SJCRH30 (cell line): Measurements from ENCODE around the gene ABCC5. TPM values are rescaled to one million over a fixed set of nuclear protein-coding genes. Genes with fewer than 3 reads are reported as not detected.

Experiments
- DNase-seq, 2 experiments: peaks; one replicate each; pipeline ENCODE4 v3.0.0-alpha.2; 2015 to 2020
- H3K27ac ChIP-seq: fragments of 250-450 bp; sonication (Bioruptor Pico); 2 replicates; pipeline ENCODE4 v1.5.1; 2020; ENCODE audit warnings: mild to moderate bottlenecking, moderate library complexity
- H3K27me3 ChIP-seq: fragments of 250-450 bp; sonication (Bioruptor Pico); 2 replicates; pipeline ENCODE4 v1.5.1; 2020; ENCODE audit warnings: mild to moderate bottlenecking, moderate library complexity
- H3K36me3 ChIP-seq: fragments of 250-450 bp; sonication (Bioruptor Pico); 2 replicates; pipeline ENCODE4 v1.5.1; 2020; ENCODE audit warnings: mild to moderate bottlenecking, moderate library complexity
- H3K4me1 ChIP-seq: fragments of 250-450 bp; sonication (Bioruptor Pico); 2 replicates; pipeline ENCODE4 v1.5.1; 2020; ENCODE audit warnings: mild to moderate bottlenecking, moderate library complexity
- H3K4me3 ChIP-seq: fragments of 250-450 bp; sonication (Bioruptor Pico); 2 replicates; pipeline ENCODE4 v1.5.1; 2020; ENCODE audit warnings: mild to moderate bottlenecking, moderate library complexity
- H3K9me3 ChIP-seq: fragments of 250-450 bp; sonication (Bioruptor Pico); replicated peaks from 2 replicates; pipeline ENCODE4 v1.5.1; 2020; ENCODE audit warnings: mild to moderate bottlenecking, moderate library complexity
- total RNA-seq: library from RNA; depleted of rRNA; stranded (reverse); fragments of >200 nt; shearing (Covaris generic); gene quantifications from 2 replicates; pipeline ENCODE4 v1.2.3, GENCODE V29; 2014

The ABCC5 gene
- total RNA-seq, 1 experiment from 2014 or later: 15.0 TPM

DNA sequence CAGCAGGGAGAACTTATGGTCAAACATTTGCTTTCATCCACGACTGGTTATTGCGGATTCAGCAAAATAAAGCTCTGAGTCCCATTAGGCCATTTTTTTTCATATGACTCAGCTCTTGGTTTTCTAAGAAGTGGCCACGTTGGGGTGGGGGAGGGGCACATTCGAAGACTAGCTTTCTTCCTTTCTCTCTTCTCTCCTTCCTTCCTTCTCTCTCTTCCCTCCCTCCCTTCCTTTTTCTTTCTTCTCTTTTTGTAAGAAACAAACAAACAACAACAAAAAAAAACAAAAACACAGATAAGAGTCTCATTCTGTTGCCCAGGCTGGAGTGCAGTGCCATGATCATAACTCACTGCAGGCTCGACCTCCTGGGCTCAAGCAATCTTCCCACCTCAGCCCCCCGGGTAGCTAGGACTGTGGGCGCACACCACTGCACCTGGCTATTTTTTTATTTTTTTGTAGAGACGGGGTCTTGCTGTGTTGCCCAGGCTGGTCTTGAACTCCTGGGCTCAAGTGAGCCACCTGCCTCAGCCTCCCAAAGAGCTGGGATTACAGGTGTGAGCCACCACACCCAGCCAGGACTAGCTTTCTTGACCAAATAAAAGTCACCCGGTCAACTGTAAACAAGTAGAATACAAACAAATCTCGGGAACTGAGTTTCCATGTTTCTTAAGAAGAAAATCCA lies 41.6 kb downstream of the ABCC5 start:
- H3K27ac ChIP-seq: peak overlapping the region; percentile 87
- H3K4me1 ChIP-seq: peaks cover 38% of the 10 kb centered on the region
- H3K9me3 ChIP-seq: no peaks in the 10 kb centered on the region
- DNase-seq: no peak
- H3K4me3 ChIP-seq: no peak overlapping the region
- no peaks in the 10 kb centered on the region for H3K27me3 ChIP-seq
- H3K36me3 ChIP-seq: no peaks in the 10 kb centered on the region; the same call in none of the 2 replicates

DNA sequence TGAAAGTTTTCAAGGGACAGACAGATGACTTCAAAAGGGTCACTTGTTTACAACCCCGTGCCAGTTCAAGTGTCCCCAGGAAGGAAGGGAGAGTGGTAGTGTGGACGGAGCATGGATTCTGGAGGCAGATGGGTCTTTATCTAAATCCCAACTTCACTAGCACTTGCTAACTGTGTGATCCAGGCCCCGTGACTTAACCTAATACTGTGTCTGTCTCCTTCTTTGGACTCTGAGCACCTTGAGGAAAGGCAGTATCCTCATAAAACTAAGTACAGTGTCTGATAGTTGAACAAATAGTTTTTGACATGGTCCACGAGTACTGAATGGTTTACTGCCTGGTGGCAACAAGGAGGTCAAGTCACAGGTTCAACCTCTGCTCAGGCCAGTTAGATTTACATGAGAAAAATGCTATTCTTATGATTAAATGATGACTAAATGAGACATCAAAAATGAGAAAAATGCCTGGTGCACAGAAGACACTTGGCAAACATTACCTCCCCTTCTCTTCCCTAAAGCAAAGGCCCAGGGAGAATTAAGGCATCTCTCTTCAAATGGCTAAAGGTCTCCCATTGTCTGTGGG lies 48.9 kb downstream of the ABCC5 start:
- Histone ChIP-seq H3K27ac (no peak overlapping the region), H3K9me3 (no peaks in the 10 kb centered on the region), H3K4me1 (no peaks in the 10 kb centered on the region), H3K27me3 (no peaks in the 10 kb centered on the region), H3K4me3 (no peak overlapping the region), H3K36me3 (peaks cover 3% of the 10 kb centered on the region; the same call in 1 of the 2 replicates)
- no peak for DNase-seq

DNA sequence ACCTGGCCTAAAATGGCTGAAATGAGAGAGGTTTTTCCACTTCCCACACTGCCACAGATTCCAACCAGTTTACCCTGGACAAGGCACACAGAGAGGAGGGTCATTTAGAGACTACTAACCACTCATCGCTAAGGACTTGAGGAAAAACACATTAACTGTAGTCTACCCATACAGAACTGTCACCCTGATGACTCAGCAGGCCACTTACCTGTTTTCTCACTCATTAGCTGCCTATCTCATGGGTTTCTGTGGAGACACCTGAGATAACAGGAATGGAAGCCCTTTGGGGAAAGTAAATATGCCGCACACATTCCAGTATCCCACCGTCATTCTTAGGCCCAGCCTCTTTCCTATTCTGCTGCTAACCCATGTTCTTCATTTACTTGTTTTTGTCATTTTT lies 50.0 kb downstream of the ABCC5 start:
- no peak for DNase-seq
- Histone ChIP-seq H3K27me3 (no peaks in the 10 kb centered on the region), H3K9me3 (no peaks in the 10 kb centered on the region), H3K4me3 (no peak overlapping the region), H3K4me1 (no peaks in the 10 kb centered on the region), H3K36me3 (peaks cover 3% of the 10 kb centered on the region; the same call in 1 of the 2 replicates), H3K27ac (no peak overlapping the region)

DNA sequence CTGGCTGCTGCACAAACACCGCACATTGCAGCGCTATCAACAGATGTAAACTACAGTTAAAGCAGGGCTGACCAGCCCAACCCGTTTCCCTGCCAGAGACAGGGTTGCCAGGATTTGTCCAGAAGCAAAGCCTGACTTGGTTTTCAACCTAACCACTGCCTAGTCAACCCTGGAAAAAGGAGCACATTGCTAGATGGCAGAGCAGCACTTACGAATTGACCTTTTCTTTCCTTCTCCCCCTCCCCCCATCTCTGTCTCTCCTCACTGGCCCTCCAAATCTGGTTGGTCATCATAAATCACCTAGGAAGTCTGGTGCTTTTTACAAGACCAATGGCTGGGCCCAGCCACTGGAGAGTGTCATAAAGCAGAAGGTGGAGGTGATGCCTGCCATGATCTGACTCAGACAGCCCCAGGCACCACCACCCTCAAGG lies 51.3 kb downstream of the ABCC5 start:
- Histone ChIP-seq H3K4me3 (no peak overlapping the region), H3K4me1 (no peaks in the 10 kb centered on the region), H3K9me3 (no peaks in the 10 kb centered on the region), H3K27me3 (no peaks in the 10 kb centered on the region), H3K36me3 (peaks cover 3% of the 10 kb centered on the region; the same call in 1 of the 2 replicates), H3K27ac (no peak overlapping the region)
- no peak for DNase-seq

DNA sequence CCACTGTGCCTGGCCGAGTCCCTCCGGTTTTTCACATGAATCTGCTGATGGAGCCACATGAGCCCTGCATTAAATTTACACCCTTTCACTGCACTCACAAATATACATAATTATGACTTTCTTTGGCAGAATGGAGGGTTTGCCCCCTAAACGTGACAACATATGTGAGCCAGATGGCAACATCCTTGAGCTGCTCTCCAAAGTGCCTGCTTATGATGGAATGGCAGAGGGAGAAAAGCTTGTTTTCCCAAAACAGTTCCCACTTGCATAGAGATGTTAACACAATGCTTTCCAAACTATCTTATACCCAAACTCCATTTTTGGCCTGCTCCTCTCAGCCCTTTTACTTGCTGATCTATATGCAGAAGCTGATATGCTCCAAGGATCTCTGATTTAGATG lies 54.9 kb downstream of the ABCC5 start:
- no peak for DNase-seq
- Histone ChIP-seq H3K36me3 (peaks cover 3% of the 10 kb centered on the region; the same call in 1 of the 2 replicates), H3K4me1 (no peaks in the 10 kb centered on the region), H3K4me3 (no peak overlapping the region), H3K27me3 (no peaks in the 10 kb centered on the region), H3K9me3 (no peaks in the 10 kb centered on the region), H3K27ac (no peak overlapping the region)

DNA sequence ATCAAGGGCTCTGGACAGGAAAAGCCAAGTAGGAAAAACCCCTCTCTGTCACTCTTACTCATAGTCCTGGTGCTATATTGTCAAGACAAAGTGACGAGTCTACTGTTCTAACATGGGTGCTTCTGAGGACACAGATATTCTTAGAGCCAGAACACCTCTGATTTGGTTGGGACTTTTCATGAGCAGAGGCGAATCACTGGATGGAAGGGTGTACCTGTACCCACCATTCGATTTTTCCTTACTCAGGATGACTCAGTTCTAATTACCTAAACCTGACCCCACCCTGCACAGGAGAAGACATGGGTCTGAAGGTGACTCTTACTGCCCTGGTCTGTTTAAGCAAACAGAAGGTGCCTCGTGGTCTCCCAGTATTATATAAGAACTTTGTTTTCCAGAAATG lies 58.5 kb downstream of the ABCC5 start:
- no peak overlapping the region for H3K4me3 ChIP-seq
- H3K27me3 ChIP-seq: no peaks in the 10 kb centered on the region
- no peaks in the 10 kb centered on the region for H3K4me1 ChIP-seq
- no peaks in the 10 kb centered on the region; the same call in 1 of the 2 replicates for H3K36me3 ChIP-seq
- H3K27ac ChIP-seq: no peak overlapping the region
- DNase-seq: no peak
- no peaks in the 10 kb centered on the region for H3K9me3 ChIP-seq

DNA sequence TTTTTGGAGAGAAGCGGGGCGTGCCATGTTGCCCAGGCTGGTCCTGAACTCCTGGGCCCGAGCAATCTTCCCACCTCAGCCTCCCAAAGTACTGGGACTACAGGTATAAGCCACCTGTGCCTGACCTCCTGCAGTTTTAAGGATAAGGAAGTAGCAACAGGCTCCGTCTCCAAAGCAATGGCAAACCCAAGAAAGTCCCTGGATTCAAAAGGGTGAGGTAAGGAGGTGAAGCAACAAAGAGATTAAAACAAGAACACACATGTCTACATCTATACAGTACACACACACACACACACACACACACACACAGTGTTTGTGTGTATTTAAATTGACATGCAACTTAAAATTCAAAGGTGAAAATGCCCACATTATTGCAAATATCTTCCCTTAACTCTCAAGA lies 58.9 kb downstream of the ABCC5 start:
- no peak overlapping the region for H3K4me3 ChIP-seq
- H3K9me3 ChIP-seq: no peaks in the 10 kb centered on the region
- DNase-seq: no peak
- H3K27me3 ChIP-seq: no peaks in the 10 kb centered on the region
- H3K4me1 ChIP-seq: no peaks in the 10 kb centered on the region
- H3K36me3 ChIP-seq: no peaks in the 10 kb centered on the region; the same call in 1 of the 2 replicates
- H3K27ac ChIP-seq: no peak overlapping the region

DNA sequence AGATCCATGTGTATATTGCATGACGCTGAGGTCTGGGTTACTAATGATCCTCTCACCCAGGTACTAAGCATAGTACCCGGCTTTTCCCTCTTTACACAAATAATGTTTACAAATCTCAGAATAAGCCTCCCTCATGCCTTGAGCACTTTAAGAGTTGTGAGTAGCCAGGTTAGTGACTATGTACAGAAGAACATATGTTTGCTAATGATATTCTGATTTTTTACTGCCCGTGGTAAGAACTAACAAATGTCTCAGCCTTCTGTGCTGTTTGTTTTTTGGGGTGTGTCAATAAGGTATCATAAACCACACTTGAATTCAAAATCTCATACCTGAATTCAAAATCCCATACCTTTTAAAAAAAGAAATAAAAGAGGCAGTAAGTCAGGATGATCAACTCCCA lies 59.5 kb downstream of the ABCC5 start:
- no peaks in the 10 kb centered on the region for H3K4me1 ChIP-seq
- H3K27me3 ChIP-seq: no peaks in the 10 kb centered on the region

DNA sequence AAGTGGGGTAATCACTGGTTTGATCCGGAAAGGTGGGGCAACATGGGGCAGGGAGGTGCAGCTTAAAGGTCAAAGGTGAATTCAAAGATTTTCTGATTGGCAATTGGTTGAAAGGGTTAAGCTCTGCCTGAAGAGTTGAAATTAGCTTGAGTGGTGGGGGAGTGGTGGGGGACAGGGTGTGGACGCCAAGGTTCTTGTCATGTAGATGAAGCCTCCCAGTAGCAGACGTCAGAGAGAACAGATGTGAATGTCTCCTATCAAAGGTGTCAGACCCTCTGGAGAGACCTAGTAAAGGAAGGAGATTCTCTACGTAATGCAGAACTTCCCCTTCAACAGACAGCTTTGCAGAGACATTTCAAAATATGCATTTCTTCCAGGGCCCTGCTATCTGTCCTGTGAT lies 62.8 kb downstream of the ABCC5 start:
- Histone ChIP-seq H3K27me3 (no peaks in the 10 kb centered on the region), H3K27ac (no peak overlapping the region), H3K4me3 (no peak overlapping the region), H3K9me3 (no peaks in the 10 kb centered on the region), H3K4me1 (no peaks in the 10 kb centered on the region), H3K36me3 (no peaks in the 10 kb centered on the region; the same call in 1 of the 2 replicates)
- DNase-seq: no peak

More for the DNA sequence above, 59.5 kb downstream of the ABCC5 start:
- no peaks in the 10 kb centered on the region; the same call in 1 of the 2 replicates for H3K36me3 ChIP-seq
- H3K9me3 ChIP-seq: no peaks in the 10 kb centered on the region
- DNase-seq: no peak
- no peak overlapping the region for H3K27ac ChIP-seq
- H3K4me3 ChIP-seq: no peak overlapping the region

DNA sequence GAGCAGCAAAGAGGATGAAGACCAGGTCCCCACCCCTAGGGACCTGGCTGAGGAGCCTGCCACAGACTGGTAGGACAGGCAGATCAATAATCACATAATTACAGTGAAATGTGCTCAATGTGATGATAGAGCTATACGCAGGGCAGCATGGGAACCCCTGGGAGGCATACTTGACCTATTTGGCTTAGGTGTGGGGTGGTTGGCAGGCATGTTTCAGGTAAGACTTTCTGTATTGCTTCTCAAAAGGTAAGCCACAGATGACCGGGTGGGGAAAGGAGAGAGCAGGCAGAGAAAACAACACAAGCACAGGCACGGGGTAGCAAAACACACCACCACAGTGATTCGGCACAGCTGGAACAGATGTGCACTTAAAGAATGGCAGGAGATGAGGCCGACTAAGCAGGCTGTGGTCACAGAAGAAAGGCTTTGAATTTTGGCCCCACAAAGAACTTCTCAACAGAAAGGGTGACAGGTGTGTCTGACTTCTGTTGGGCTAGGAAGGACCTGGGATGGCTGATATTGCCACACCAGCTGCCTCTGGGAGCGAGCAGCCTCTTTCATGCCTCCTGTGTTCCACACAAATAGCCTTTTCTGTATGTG lies 64.1 kb downstream of the ABCC5 start:
- peaks cover 7% of the 10 kb centered on the region; the same call in 1 of the 2 replicates for H3K36me3 ChIP-seq

DNA sequence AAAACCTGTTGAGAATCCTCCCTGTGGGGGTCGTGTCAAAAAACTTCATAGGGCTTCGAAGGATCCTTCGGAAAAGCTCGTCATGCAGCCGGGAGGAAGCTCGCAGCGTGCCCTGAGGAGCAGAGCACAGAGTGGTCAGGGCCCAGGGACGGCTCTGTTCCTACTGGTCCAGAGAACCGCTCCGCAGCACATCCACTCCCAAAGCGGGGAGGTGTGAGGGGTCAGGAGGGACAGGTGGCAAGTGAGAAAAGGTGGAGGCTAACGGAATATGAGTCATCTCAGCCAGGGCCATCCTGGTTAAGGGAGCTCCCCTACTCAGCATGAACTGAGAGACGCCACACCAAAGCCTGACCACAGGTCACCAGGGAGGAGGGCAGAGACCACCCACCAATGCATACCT lies 66.2 kb downstream of the ABCC5 start:
- no peak for DNase-seq
- no peaks in the 10 kb centered on the region for H3K9me3 ChIP-seq
- H3K36me3 ChIP-seq: peaks cover 7% of the 10 kb centered on the region; the same call in 1 of the 2 replicates

More for the DNA sequence above, 64.1 kb downstream of the ABCC5 start:
- Histone ChIP-seq H3K27ac (no peak overlapping the region), H3K9me3 (no peaks in the 10 kb centered on the region), H3K27me3 (no peaks in the 10 kb centered on the region), H3K4me3 (no peak overlapping the region), H3K4me1 (no peaks in the 10 kb centered on the region)
- peak in 1 of 2 experiments; percentile 7 for DNase-seq

DNA sequence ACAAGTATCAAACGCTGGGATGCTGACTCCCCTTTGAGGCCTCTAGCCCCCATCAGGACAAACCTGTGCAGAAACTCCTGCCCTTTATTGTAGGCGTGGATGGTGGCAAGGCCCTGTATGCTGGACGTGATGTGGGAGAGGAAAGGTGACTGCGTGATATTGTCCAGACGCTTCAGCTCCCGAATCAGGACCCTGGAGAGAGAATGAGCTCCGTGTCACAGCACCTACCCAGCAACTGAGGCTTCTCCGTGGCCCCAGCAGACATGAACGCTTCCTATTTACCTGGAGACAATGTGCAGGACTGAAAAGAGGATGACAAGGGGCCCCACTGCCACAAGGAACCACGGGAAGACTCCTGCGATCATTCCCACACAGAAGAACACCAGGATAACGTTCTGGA lies 68.0 kb downstream of the ABCC5 start:
- H3K9me3 ChIP-seq: no peaks in the 10 kb centered on the region
- no peak overlapping the region for H3K27ac ChIP-seq
- DNase-seq: no peak
- no peaks in the 10 kb centered on the region for H3K4me1 ChIP-seq
- peaks cover 7% of the 10 kb centered on the region; the same call in 1 of the 2 replicates for H3K36me3 ChIP-seq
- H3K4me3 ChIP-seq: no peak overlapping the region
- no peaks in the 10 kb centered on the region for H3K27me3 ChIP-seq

More for the DNA sequence above, 66.2 kb downstream of the ABCC5 start:
- Histone ChIP-seq H3K4me3 (no peak overlapping the region), H3K27me3 (no peaks in the 10 kb centered on the region), H3K27ac (no peak overlapping the region), H3K4me1 (no peaks in the 10 kb centered on the region)

DNA sequence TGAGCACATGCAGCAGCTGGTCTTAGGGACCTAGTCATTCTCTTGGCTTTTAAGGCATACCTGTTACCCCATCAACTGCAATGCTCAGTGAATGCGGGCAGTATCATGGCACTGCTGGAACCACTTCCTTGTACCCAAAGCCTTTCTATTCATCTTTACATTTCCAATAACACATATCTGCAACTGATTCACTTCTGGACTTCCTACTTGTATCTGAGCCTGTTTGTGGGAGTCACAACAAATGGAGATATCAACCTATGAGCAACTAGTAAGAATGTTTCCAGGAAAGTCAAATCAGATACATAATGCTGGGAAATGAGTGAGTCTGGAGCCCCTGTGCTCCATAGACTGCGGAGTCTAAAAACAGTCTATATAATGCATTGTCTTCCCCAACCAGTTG lies 71.6 kb downstream of the ABCC5 start:
- Histone ChIP-seq H3K36me3 (peaks cover 7% of the 10 kb centered on the region; the same call in 1 of the 2 replicates), H3K27me3 (no peaks in the 10 kb centered on the region), H3K4me3 (no peak overlapping the region), H3K4me1 (no peaks in the 10 kb centered on the region), H3K27ac (no peak overlapping the region), H3K9me3 (no peaks in the 10 kb centered on the region)
- no peak for DNase-seq

DNA sequence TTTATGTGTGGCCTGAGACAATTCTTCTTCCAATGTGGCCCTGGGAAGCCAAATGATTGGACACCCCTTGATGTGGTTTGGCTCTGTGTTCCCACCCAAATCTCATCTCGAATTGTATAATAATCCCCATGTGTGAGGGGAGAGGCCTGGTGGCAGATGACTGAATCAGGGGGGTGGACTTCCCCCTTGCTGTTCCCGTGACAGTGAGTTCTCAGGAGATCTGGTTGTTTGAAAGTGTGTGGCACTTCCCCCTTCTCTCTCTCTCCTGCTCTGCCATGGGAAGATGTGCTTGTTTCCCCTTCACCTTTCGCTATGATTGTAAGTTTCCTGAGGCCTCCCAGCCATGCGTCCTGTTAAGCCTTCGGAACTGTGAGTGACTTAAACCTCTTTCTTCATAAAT lies 72.9 kb downstream of the ABCC5 start:
- Histone ChIP-seq H3K27ac (no peak overlapping the region), H3K4me3 (no peak overlapping the region), H3K9me3 (no peaks in the 10 kb centered on the region), H3K4me1 (no peaks in the 10 kb centered on the region), H3K27me3 (no peaks in the 10 kb centered on the region), H3K36me3 (peaks cover 7% of the 10 kb centered on the region; the same call in 1 of the 2 replicates)
- DNase-seq: no peak

DNA sequence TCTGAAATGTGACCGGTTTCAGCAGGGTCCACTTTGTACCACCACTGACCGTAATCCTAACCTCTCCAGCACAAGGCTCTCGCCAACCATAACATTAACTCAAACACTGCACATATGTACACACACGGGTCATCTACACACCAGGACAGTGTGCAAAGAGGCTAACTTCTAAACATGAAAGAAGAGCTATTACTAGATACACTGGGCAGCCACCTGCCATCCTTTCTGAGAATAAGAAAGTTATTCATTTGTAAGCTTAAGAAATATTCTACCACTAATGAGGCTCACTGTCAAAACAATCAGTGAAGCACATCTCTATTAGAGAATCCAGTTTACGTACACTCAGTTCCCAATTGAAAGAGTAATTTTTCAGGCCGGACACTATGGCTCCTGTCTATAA lies 73.9 kb downstream of the ABCC5 start:
- Histone ChIP-seq H3K27ac (no peak overlapping the region), H3K36me3 (peaks cover 4% of the 10 kb centered on the region; the same call in 1 of the 2 replicates)

More for the DNA sequence above, 73.9 kb downstream of the ABCC5 start:
- no peak for DNase-seq
- H3K4me3 ChIP-seq: no peak overlapping the region
- no peaks in the 10 kb centered on the region for H3K27me3 ChIP-seq
- no peaks in the 10 kb centered on the region for H3K4me1 ChIP-seq
- H3K9me3 ChIP-seq: no peaks in the 10 kb centered on the region
